GM03348 (cell line): ENCODE results near the gene CNTLN.
A peak's percentile ranks its signal among the peaks of the same experiment; 100 is the strongest.
"Not testable (repeated sequence)": the region's sequence is repeated elsewhere in the genome, so short reads cannot be mapped to it uniquely, and the experiment has no call there.

Experiments used
- DNase-seq: peaks from one replicate; pipeline ENCODE4 v3.0.0; 2012; ENCODE audit warnings: low spot score

Gene CNTLN

DNA sequence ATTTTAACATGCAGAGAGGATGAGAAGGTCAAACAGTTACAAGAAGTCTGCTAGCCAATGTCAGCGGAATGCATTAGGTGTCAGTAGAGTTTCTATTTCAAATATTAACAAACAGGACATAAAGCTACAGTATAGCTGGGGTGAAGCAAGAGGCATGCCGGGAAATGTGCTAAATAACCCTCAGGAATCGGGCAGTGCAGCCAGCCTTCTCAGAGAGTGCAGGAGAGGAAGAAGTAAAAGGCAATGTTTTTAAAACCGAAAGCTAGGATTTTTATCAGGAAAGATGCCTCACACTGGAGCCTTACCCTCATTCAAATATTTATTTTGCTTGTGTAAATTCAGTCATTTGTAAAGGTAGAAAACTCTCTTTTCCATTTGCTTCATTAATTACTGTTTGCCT, 384.9 kb downstream of the CNTLN start:
- no peak for DNase-seq

DNA sequence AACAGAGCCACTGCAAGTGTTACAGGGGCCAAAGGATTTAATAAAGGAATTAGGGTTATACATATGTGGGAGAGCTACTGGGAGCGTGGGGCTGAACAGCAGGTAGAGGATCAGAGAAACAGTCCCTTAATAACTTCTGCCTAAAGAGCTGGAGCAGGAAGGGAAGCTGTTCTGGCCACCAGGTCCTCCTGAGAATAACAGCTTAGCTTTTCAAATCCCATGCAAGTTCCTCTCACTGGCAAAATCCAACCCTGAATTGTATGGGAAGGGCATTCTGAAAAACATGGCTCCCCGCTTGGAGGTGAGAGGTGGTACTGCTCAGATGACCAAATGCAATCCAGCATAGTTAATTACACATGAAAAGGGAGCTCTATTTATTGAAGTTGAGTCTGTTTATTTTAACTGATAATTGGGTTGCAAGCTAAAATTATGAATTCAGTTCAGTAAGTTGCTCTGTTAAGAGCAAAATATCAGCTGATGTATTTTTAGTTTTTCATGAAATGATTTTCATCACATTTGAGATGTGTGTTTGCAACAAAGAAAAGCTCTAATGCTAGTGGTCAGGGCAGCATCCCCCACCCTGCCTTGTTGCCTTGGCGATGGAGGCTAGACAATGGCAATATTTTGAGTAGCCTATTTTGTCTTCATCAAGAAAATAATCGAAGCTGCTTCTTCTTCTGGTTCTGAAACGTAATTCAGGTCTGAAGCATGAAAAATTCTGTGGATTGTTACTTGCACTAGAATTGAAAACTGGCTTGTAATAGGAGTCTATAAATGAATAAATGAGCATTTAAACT, 385.6 kb downstream of the CNTLN start:
- DNase-seq = no peak

DNA sequence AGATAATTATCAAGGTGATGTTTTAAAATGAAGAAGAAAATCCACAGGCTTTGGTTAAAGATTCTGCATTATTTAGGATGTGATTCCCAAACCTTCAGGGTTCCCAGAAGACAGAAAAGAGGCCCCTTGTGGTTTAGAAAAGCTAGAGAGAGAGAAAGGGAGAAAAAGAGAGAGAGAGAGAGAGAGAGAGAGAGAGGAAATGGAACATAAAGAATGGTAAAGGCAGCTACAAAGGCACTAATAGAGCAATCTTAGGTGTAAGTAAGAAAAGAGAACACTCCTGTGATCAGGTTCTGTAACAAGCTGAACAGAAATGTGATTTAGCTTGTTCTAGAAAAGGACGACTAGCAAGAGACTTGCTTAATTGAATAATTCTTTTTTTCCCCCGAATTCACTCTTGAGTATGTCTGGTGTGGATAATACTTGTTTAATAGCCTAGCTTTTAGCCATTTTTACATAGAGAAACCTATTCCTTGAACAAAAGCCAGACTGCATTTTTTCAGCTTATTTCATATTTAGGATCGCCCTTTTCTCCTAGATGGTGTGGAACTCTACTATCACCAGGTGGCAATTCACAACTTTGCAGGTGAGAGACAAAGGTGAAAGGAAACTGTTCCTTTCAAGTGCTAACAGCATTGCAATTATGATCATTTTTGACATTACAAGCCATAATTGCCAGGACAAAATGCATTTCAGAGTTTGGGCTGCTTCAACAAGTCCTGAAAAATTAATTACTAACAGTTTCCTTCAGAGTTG, 386.4 kb downstream of the CNTLN start:
- DNase-seq = no peak

GRCh38 chr9:17526726-17527125, 391.9 kb downstream of the CNTLN start:
- not testable (repeated sequence) for DNase-seq

GRCh38 chr9:17528859-17529258, 394.0 kb downstream of the CNTLN start:
- peak; percentile 26 for DNase-seq

- peak; percentile 72 for DNase-seq
These were observed 396.9 kb downstream of the CNTLN start for GRCh38 chr9:17531642-17532254.

- no peak for DNase-seq
These were observed 397.6 kb downstream of the CNTLN start for GRCh38 chr9:17532461-17532860.

DNA sequence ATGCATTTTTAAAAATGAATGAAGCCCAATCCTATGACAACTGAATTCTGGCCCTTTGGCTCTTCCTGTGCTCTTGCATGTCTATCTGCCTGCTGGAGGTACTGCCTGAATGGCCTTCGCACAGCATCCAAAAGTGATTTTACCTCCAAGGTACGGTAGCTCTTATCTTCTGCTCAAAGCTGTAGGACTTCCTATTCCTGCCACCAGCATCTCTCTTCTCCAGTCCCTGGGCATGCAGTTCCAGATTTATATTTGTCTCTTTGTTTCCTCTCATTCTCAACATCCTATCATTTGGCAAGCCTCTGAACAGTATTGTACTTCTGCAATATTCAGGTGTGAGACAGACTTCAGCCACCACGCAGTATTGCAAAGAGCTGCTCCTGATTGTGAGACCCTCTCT, 400.3 kb downstream of the CNTLN start:
- no peak for DNase-seq

GRCh38 chr9:17536027-17536426, 401.2 kb downstream of the CNTLN start:
- no peak for DNase-seq

DNA sequence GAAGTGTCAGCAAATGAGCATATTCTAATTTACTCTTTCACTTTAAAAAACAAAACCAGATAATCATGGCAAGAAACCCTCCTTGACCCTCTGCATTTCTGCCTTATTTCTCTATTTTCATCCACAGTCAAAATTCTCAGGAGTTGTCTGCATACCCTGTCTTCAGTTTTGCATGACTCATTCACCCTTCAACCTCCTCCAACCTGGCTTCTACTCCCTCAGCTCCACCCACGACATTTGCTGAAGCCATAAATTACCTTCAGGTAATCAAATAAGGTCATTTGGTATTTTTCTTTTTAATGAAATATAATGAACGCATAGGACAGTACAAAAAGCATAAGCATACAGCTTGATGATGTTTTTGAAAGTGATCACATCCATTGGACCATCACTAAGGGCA, 416.2 kb downstream of the CNTLN start:
- no peak for DNase-seq
